Fibroblast of upper back skin (primary cell): ENCODE data around the gene SLC35E3.
"Not testable (repeated sequence)": the region's sequence is repeated elsewhere in the genome, so short reads cannot be mapped to it uniquely, and the experiment has no call there.

ENCODE experiments used
- DNase-seq: peaks from one replicate; pipeline ENCODE4 v3.0.0-alpha.2; 2013

The SLC35E3 gene

DNA sequence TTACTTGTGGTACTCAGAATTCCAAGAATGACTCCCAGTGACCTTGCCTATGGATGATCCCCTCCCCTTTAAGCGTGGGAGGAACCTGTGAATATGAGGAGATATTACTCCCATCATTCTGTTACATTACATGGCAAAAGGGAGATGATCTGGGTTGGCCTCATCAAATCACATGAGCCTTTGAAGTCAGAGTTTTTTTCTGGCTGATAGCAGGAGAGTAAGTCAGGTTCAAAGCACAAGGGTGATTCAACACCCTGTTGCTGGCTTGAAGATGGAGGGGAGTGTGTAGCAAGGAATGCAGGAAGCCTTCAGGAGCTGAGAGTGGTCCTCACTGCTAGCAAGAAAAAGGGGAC lies 52.9 kb downstream of the SLC35E3 start:
- DNase-seq: no peak

DNA sequence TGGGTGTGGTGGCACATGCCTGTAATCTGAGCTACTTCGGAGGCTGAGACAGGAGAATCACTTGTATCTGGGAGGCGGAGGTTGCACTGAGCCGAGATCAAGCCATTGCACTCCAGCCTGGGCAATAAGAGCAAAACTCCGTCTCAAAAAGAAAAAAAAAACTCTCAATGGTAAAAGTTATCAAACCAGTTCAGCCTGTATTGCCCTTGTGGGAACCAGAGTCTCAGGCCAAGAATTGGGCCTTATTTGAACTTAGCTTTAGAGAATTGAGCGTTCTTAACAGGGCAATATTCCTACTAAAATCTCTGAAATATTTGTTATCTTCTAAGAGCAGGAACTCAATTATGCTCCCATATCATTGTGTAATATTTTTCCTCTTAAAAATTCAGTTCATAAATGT lies 54.3 kb downstream of the SLC35E3 start:
- DNase-seq: no peak

GRCh38 chr12:68801124-68801523 lies 55.1 kb downstream of the SLC35E3 start:
- not testable (repeated sequence) for DNase-seq

DNA sequence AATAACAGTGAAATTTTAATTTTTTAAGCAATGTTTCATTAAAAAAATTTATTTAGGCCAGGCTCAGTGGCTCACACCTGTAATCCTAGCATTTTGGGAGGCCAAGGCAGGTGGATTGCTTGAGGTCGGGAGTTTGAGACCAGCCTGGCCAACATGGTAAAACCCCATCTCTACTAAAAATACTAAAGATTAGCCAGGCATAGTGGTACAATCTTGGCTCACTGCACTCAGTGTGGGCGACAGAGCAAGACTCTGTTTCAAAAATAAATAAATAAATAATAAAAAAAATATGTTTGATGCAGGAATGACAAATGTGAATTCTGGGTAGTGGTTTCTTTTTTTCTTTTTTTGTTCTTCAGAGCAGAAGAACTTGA lies 56.4 kb downstream of the SLC35E3 start:
- not testable (repeated sequence) for DNase-seq

- not testable (repeated sequence) for DNase-seq
These were observed 57.1 kb downstream of the SLC35E3 start for GRCh38 chr12:68802911-68803651.

DNA sequence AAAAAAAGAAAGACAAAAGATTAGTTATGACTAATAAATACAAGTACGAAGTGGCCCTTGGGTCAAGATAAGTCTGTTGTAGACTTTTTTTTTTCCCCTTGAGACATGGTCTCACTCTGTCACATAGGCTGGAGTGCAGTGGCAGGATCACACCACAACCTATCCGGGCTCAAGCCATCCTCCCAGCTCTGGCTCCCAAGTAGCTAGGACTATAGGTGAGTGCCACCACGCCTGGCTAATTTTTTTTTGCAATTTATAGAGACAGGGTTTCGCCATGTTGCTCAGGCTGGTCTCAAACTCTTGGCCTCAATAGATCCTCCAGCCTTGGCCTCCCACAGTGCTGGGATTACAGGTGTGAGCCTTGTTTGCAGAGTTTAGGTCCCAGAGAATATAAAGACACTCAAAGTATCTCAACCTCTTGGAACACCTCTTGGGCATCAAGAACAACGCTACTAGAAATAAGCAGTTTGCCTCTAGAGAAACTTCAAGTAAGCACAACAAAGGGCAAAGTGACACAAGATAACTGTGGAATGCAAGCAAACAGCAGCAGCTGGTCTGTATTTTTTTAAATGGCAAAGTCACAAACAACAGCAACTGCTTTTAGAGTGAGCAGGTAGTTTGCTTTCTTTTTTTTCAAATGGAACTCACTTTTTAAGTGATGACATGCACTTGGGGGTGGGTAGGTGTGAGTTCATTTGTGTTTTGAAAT lies 58.1 kb downstream of the SLC35E3 start:
- DNase-seq: no peak

GRCh38 chr12:68804657-68805591 lies 58.9 kb downstream of the SLC35E3 start:
- DNase-seq: no peak

DNA sequence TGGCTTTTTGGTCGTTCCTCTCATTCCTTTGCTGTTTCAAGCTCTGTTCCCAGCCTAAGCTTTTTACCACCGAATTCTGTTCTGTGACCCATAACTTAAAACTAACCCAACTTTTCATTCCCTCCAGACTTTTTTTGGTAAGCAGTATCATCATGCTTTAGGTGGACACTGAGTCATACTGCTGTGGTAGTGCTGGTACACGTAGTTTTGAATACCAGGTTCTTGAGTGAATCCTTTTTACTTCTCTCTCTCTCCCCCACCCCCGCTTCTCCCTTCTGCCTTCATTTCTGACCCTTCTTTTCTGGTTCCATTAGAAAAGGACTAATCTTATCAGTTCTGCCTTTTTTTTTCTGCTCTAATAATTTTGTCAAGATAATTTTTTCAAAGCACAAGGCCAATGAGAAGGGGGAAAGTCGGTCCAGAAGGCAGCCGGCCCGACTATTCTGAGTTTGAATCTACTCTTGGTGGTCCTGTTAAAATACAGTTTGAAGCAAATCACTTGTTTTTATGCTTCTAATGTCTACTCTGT lies 59.7 kb downstream of the SLC35E3 start:
- peak; percentile 28 for DNase-seq

GRCh38 chr12:68806488-68807237 lies 60.7 kb downstream of the SLC35E3 start:
- no peak for DNase-seq

GRCh38 chr12:68807274-68807575 lies 61.2 kb downstream of the SLC35E3 start:
- not testable (repeated sequence) for DNase-seq

GRCh38 chr12:68807576-68808387 lies 61.8 kb downstream of the SLC35E3 start, which contains the start of gene MDM2:
Gene MDM2 (plus strand): TSS chr12:68808177. CDS start chr12:68808478, 301 bp downstream.
- DNase-seq: peak; percentile 89

DNA sequence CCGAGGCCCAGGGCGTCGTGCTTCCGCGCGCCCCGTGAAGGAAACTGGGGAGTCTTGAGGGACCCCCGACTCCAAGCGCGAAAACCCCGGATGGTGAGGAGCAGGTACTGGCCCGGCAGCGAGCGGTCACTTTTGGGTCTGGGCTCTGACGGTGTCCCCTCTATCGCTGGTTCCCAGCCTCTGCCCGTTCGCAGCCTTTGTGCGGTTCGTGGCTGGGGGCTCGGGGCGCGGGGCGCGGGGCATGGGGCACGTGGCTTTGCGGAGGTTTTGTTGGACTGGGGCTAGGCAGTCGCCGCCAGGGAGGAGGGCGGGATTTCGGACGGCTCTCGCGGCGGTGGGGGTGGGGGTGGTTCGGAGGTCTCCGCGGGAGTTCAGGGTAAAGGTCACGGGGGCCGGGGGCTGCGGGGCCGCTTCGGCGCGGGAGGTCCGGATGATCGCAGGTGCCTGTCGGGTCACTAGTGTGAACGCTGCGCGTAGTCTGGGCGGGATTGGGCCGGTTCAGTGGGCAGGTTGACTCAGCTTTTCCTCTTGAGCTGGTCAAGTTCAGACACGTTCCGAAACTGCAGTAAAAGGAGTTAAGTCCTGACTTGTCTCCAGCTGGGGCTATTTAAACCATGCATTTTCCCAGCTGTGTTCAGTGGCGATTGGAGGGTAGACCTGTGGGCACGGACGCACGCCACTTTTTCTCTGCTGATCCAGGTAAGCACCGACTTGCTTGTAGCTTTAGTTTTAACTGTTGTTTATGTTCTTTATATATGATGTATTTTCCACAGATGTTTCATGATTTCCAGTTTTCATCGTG lies 62.6 kb downstream of the SLC35E3 start:
- peak; percentile 86 for DNase-seq

GRCh38 chr12:68809190-68810026 lies 63.4 kb downstream of the SLC35E3 start:
- no peak for DNase-seq

DNA sequence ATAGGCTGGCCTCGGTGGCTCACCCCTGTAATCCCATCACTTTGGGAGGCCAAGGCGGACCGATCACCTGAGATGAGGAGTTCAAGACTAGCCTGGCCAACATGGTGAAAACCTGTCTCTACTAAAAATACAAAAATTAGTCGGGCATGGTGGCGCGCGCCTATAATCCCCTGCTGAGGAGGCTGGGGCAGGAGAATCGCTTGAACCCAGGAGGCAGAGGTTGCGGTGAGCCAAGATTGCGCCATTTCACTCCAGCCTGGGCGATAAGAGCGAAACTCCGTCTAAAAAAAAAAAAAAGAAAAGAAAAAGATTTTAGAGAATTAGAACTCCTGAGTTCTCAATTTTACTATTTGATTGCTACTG lies 64.0 kb downstream of the SLC35E3 start:
- DNase-seq: not testable (repeated sequence)

DNA sequence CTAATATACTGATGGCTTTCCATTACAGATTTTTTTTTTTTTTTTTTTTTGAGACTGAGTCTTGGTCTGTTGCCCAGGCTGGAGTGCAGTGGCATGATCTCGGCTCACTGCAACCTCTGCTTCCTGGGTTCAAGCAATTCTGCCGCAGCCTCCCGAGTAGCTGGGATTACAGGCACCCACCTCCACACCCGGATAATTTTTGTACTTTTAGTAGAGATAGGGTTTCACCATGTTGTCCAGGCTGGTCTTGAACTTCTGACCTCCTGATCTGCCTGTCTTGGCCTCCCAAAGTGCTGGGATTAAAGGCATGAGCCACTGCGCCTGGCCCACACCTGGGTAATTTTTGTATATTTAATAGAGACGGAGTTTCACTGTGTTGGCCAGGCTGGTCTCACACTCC lies 65.6 kb downstream of the SLC35E3 start:
- not testable (repeated sequence) for DNase-seq

DNA sequence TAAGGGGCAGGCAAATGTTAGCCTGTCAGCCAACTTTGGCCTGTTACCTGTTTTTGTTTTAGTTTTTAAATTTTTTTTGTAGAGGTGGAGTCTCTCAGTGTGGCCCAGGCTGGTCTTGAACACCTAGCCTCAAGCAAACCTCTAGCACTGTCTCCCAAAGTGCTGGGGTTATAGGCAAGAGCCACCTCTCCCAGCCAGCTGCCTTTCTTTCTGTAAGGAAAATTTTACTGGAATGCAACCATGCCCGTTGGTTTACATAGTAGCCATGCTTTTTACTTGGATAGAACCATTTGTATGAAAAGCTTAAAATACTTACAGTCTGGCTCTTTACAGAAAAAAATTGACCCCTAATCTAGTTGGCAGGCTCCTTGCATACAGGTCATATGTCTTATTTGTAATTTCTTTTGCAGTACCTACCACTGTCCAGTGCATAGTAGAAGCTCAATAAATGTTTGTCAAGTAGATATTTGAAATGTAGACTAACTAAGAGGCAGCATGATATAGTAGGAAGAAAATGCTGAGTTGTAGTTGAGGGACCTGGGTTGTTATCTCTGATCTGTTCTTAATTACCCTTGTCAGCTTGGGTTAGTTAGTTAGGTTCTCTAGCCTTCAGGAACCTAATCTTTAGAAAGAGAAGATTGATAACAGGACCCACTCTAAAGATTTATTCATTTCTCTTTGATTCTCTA lies 66.7 kb downstream of the SLC35E3 start:
- no peak for DNase-seq

DNA sequence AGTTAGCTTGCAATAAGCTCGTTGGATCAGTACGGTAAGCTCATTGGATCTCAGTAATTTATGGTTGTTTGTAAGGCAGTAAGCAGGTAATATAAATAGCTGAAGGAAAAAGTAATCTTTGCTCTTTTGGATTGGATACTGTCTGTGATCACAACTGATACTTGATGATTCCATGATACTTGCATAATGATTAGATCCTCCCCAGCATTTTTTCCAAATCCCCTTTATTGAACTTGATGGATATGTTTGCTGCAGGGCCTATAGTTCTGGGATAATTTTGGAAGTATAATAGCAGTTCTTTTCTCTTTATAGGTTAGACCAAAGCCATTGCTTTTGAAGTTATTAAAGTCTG lies 67.2 kb downstream of the SLC35E3 start:
- no peak for DNase-seq

GRCh38 chr12:68814490-68815231 lies 68.7 kb downstream of the SLC35E3 start:
- DNase-seq: no peak
